ENCODE data around the gene TCF7.

Gene TCF7

DNA sequence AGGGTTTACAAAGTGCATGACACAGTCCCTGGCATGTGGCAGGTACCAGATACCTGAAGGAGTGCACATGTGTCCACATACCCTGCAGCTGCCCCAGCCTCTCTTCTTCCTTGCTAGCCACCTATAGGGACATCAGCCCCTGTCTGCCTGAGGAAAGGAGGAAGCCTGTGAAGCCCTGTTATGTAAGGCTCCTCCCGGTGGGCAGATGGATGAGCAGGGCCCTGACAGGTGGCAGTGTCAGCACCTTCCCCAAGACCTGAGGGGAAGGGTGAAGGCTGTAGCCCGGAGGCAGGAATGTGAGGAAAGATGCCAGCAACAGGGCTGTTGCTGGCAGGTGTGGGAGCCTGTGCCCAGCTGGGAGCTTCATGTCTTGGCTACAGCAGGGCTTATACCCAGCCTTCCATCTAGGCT lies 21.7 kb downstream of the TCF7 start:
- Histone ChIP-seq H2BK5ac (ENCODE audit: low read depth, low read length, poor library complexity) (no peak overlapping the region), H3K36me3 (ENCODE audit: control insufficient read depth in 1 of 2, insufficient read depth in 2 of 2, low read length in 2 of 2) (peaks cover 44 to 63% of the 10 kb centered on the region in 2 experiments), H3K9me3 (ENCODE audit: insufficient read depth, low read depth, low read length) (no peaks in the 10 kb centered on the region), H4K91ac (ENCODE audit: low read depth, low read length) (no peak overlapping the region), H3K23ac (ENCODE audit: low read length) (no peak overlapping the region), H4K12ac (ENCODE audit: low read depth, low read length) (no peak overlapping the region), H3K9ac (ENCODE audit: low read length) (no peak overlapping the region), H3K27me3 (ENCODE audit: insufficient read depth, low read length) (no peaks in the 10 kb centered on the region), H3K18ac (ENCODE audit: low read length) (no peak overlapping the region), H2AK5ac (ENCODE audit: low read length) (no peak overlapping the region), H3K4ac (ENCODE audit: low read depth, low read length) (no peak overlapping the region), H3K79me1 (ENCODE audit: low read length) (no peaks in the 10 kb centered on the region), H3K27ac (ENCODE audit: low read depth, low read length) (no peak overlapping the region), H2BK120ac (ENCODE audit: insufficient read depth, low read length, poor library complexity) (no peak overlapping the region), H3K4me3 (ENCODE audit: low read depth, low read length) (peak overlapping the region; percentile 25), H3K4me2 (ENCODE audit: low read length) (no peak overlapping the region), H2BK12ac (ENCODE audit: low read length) (no peak overlapping the region), H2AFZ (ENCODE audit: insufficient read depth, low read length, poor library complexity) (no peak overlapping the region), H4K8ac (ENCODE audit: low read depth, low read length) (no peak overlapping the region), H3K14ac (ENCODE audit: low read length) (no peak overlapping the region), H3K79me2 (ENCODE audit: control insufficient read depth, insufficient read depth, low read length, poor library complexity) (no peaks in the 10 kb centered on the region), H3K4me1 (ENCODE audit: control insufficient read depth in 1 of 2, insufficient read depth in 2 of 2, low read length in 2 of 2) (peaks cover 24% of the 10 kb centered on the region in 2 experiments)
- no CpG with 5 or more reads among the region's 2 CpGs for WGBS (ENCODE audit: extremely low coverage, insufficient coverage, insufficient read length)
- peak in 1 of 2 donors; percentile 49 for DNase-seq

DNA sequence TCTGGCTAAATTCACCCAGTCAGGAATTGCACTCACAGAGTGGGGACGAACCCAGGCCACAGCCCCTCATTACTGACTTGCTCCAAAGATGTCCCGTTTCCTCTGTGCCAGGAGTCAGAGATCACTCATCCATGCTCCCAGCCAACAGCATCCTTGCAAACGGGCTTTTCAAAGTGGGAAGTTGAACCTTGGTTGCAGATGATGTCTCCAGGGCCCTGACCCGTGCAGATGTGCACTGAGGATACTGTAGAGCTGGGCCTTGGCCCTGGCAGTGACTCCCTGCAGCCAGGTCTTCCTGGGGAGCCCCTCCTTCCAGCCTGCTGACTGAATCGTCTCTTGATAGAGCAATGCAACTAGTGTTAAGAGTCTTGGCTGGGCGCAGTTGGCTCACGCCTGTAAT lies 22.3 kb downstream of the TCF7 start:
- no peak overlapping the region for H3K18ac ChIP-seq (ENCODE audit: low read length)

DNA sequence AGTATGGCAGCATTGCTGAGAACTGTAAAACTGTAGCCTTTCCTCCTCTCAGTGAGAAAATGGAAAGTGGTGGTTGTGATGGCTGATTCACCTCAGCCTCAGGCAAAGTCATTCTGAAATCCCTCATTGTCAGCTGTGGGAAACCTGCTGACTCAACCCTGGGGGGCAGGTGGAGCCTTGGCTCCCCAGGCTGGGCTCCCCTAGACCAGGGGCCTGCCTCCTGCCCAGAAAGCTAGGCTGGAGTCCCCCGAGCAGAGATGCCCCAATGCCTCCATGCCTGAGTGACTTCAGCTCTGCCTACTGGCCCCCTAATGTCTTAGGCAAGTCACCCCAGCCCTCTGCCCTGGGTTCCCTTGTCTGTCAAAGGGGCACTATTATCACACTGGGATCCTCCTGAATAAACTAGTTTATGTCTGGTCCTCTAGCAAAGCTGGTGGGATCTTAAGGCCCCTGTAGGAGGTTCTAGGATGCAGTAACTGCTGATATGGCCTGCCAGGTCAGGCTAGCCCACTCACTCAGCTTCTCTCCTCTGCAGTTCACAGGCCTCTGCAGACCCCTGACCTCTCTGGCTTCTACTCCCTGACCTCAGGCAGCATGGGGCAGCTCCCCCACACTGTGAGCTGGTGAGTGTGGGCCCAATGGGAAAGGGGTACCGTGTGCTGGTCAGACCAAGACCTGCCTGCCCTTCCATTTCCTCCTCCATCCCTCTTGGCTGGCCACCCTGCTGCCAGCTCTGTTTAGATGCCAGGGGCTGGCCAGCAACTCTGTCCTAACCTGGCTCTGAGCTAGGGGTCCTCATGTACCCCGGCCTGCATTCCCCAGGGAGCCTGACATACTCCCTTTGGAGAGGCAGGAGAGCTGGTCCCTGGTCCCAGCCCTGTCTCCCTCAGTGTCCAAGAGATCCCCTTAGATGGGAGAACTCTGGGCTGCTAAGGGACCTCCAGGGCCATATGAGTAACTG lies 24.2 kb downstream of the TCF7 start:
- DNase-seq = peak; percentile 59 to 72
- Histone ChIP-seq H3K4ac (ENCODE audit: low read depth, low read length) (no peak overlapping the region), H3K14ac (ENCODE audit: low read length) (no peak overlapping the region), H4K12ac (ENCODE audit: low read depth, low read length) (no peak overlapping the region), H4K91ac (ENCODE audit: low read depth, low read length) (no peak overlapping the region), H2BK12ac (ENCODE audit: low read length) (no peak overlapping the region), H3K9me3 (ENCODE audit: insufficient read depth, low read depth, low read length) (peaks cover 2% of the 10 kb centered on the region), H2BK120ac (ENCODE audit: insufficient read depth, low read length, poor library complexity) (no peak overlapping the region), H3K27me3 (ENCODE audit: insufficient read depth, low read length) (no peaks in the 10 kb centered on the region), H2BK5ac (ENCODE audit: low read depth, low read length, poor library complexity) (no peak overlapping the region), H3K36me3 (ENCODE audit: control insufficient read depth in 1 of 2, insufficient read depth in 2 of 2, low read length in 2 of 2) (peaks cover 51 to 71% of the 10 kb centered on the region in 2 experiments), H3K79me1 (ENCODE audit: low read length) (no peaks in the 10 kb centered on the region), H3K27ac (ENCODE audit: low read depth, low read length) (no peak overlapping the region), H2AK5ac (ENCODE audit: low read length) (no peak overlapping the region), H3K23ac (ENCODE audit: low read length) (no peak overlapping the region), H3K79me2 (ENCODE audit: control insufficient read depth, insufficient read depth, low read length, poor library complexity) (peaks cover 2% of the 10 kb centered on the region), H4K8ac (ENCODE audit: low read depth, low read length) (no peak overlapping the region), H3K9ac (ENCODE audit: low read length) (no peak overlapping the region), H2AFZ (ENCODE audit: insufficient read depth, low read length, poor library complexity) (no peak overlapping the region), H3K4me2 (ENCODE audit: low read length) (no peak overlapping the region), H3K4me1 (ENCODE audit: control insufficient read depth in 1 of 2, insufficient read depth in 2 of 2, low read length in 2 of 2) (peaks cover 33 to 35% of the 10 kb centered on the region in 2 experiments), H3K4me3 (ENCODE audit: low read depth, low read length) (no peak overlapping the region), H3K18ac (ENCODE audit: low read length) (peak overlapping the region; percentile 3)
- WGBS (ENCODE audit: extremely low coverage, insufficient coverage, insufficient read length) = no CpG with 5 or more reads among the region's 3 CpGs

More for the DNA sequence above, 22.3 kb downstream of the TCF7 start:
- no peak overlapping the region for H3K27ac ChIP-seq (ENCODE audit: low read depth, low read length)
- no peak overlapping the region for H2BK5ac ChIP-seq (ENCODE audit: low read depth, low read length, poor library complexity)
- peaks cover 24% of the 10 kb centered on the region in 2 experiments for H3K4me1 ChIP-seq (ENCODE audit: control insufficient read depth in 1 of 2, insufficient read depth in 2 of 2, low read length in 2 of 2)
- H3K79me1 ChIP-seq (ENCODE audit: low read length) = no peaks in the 10 kb centered on the region
- peaks cover 46 to 64% of the 10 kb centered on the region in 2 experiments for H3K36me3 ChIP-seq (ENCODE audit: control insufficient read depth in 1 of 2, insufficient read depth in 2 of 2, low read length in 2 of 2)
- no peak overlapping the region for H4K8ac ChIP-seq (ENCODE audit: low read depth, low read length)
- H2AFZ ChIP-seq (ENCODE audit: insufficient read depth, low read length, poor library complexity) = no peak overlapping the region
- no peak overlapping the region for H3K9ac ChIP-seq (ENCODE audit: low read length)
- H2BK120ac ChIP-seq (ENCODE audit: insufficient read depth, low read length, poor library complexity) = no peak overlapping the region
- H3K4ac ChIP-seq (ENCODE audit: low read depth, low read length) = no peak overlapping the region
- H2BK12ac ChIP-seq (ENCODE audit: low read length) = no peak overlapping the region
- H3K9me3 ChIP-seq (ENCODE audit: insufficient read depth, low read depth, low read length) = no peaks in the 10 kb centered on the region
- no peak overlapping the region for H2AK5ac ChIP-seq (ENCODE audit: low read length)
- H3K27me3 ChIP-seq (ENCODE audit: insufficient read depth, low read length) = no peaks in the 10 kb centered on the region
- H3K23ac ChIP-seq (ENCODE audit: low read length) = no peak overlapping the region
- no CpG with 5 or more reads among the region's 7 CpGs for WGBS (ENCODE audit: extremely low coverage, insufficient coverage, insufficient read length)
- no peaks in the 10 kb centered on the region for H3K79me2 ChIP-seq (ENCODE audit: control insufficient read depth, insufficient read depth, low read length, poor library complexity)
- DNase-seq = no peak
- no peak overlapping the region for H3K4me2 ChIP-seq (ENCODE audit: low read length)
- H4K12ac ChIP-seq (ENCODE audit: low read depth, low read length) = no peak overlapping the region
- no peak overlapping the region for H4K91ac ChIP-seq (ENCODE audit: low read depth, low read length)
- no peak overlapping the region for H3K14ac ChIP-seq (ENCODE audit: low read length)
- no peak overlapping the region for H3K4me3 ChIP-seq (ENCODE audit: low read depth, low read length)

DNA sequence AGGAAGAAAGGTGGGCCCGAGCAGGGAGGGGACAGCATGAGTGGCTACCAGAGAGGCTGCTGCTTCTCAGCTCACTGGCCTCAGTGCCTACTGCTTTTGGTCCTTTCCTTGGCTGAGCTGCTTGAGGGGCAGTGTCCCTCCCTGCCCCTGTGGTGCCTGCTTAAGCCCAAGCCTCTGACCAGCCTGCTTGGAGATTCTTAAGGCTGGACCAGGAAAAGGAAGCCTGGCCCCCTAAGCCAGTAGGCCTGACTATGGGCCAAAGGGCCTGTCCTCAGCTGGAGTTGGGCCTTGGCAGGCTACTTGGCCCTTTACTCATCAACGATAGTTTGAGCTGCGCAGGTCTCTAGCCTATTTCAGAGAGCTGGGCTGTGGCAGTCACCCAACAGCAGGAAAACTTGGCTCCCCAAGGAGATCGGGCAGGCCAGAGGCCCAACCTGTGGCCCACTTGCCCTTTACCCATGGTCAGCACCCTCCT lies 24.9 kb downstream of the TCF7 start:
- DNase-seq = no peak
- Histone ChIP-seq H4K91ac (ENCODE audit: low read depth, low read length) (no peak overlapping the region), H3K18ac (ENCODE audit: low read length) (no peak overlapping the region), H3K4me3 (ENCODE audit: low read depth, low read length) (no peak overlapping the region), H3K79me1 (ENCODE audit: low read length) (no peaks in the 10 kb centered on the region), H4K12ac (ENCODE audit: low read depth, low read length) (no peak overlapping the region), H3K36me3 (ENCODE audit: control insufficient read depth in 1 of 2, insufficient read depth in 2 of 2, low read length in 2 of 2) (peaks cover 49 to 70% of the 10 kb centered on the region in 2 experiments), H3K14ac (ENCODE audit: low read length) (no peak overlapping the region), H3K79me2 (ENCODE audit: control insufficient read depth, insufficient read depth, low read length, poor library complexity) (peaks cover 2% of the 10 kb centered on the region), H2BK120ac (ENCODE audit: insufficient read depth, low read length, poor library complexity) (no peak overlapping the region), H2BK12ac (ENCODE audit: low read length) (no peak overlapping the region), H3K23ac (ENCODE audit: low read length) (no peak overlapping the region), H3K27me3 (ENCODE audit: insufficient read depth, low read length) (no peaks in the 10 kb centered on the region), H2AK5ac (ENCODE audit: low read length) (no peak overlapping the region), H3K4me2 (ENCODE audit: low read length) (no peak overlapping the region), H2BK5ac (ENCODE audit: low read depth, low read length, poor library complexity) (no peak overlapping the region), H4K8ac (ENCODE audit: low read depth, low read length) (no peak overlapping the region), H3K4me1 (ENCODE audit: control insufficient read depth in 1 of 2, insufficient read depth in 2 of 2, low read length in 2 of 2) (peaks cover 38 to 40% of the 10 kb centered on the region in 2 experiments), H3K4ac (ENCODE audit: low read depth, low read length) (no peak overlapping the region), H2AFZ (ENCODE audit: insufficient read depth, low read length, poor library complexity) (no peak overlapping the region), H3K9me3 (ENCODE audit: insufficient read depth, low read depth, low read length) (peaks cover 2% of the 10 kb centered on the region), H3K9ac (ENCODE audit: low read length) (no peak overlapping the region), H3K27ac (ENCODE audit: low read depth, low read length) (no peak overlapping the region)
- WGBS (ENCODE audit: extremely low coverage, insufficient coverage, insufficient read length) = no CpG with 5 or more reads among the region's 4 CpGs

All from trophoblast cell (in vitro differentiated cells and primary cell).